GM19463 (cell line): ENCODE data around the gene ANO4.
A peak's percentile ranks its signal among the peaks of the same experiment; 100 is the strongest.
"Not testable (repeated sequence)": the region's sequence is repeated elsewhere in the genome, so short reads cannot be mapped to it uniquely, and the experiment has no call there.

ENCODE experiments used
- ATAC-seq: cut with Tn5 transposase; IDR thresholded peaks from one replicate; pipeline ENCODE4 v1.9.1; 2021; ENCODE audit warnings: mild to moderate bottlenecking, moderate library complexity; ENCODE audit not compliant: unreplicated experiment

ANO4 gene

DNA sequence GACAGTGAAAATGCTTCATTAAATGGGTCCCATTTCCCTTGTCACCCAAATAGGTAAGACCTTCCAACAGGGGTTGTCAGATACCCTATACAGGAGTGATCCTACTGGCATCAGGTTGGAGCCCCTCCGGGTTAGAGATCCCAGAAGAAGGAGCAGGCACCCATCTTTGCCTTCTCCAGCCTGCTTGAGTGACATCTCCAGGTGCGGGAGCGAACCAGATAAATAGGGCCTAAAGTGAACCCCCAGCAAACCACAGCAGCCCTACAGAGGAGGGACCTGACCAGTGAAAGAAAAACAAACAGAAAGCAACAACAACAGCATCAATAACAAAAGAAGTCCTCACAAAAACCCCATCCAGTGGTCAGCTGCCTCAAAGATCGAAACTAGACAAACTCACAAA is 233.2 kb downstream of the ANO4 start:
- ATAC-seq, result no peak

DNA sequence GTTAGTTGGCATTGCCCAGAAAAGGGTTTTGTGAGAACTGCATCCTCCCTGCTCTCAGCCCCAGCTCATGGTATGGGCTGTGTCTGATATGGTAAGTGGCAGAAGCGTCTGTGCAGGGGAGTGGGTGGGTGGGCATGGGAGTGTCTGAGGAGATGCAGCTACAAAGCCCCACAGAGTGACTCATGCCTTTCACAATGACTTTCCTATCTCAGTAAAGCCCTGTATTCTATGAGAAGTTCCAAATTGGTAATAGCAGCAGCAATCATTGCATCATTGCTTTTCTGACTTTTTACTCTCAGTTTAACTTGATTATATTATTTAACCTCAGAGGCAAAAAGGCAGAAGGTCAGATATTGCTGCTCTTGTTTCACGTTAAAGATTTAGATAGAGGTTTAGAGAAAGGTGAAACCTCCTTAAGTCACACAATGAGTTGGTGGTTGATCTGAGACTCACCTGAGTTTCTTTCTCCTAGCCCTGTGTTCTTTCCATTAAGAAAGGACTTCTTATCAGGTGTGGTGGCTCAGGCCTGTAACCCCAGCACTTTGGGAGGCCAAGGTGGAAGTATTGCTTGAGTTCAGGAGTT is 243.8 kb downstream of the ANO4 start:
- ATAC-seq, result peak; percentile 70

DNA sequence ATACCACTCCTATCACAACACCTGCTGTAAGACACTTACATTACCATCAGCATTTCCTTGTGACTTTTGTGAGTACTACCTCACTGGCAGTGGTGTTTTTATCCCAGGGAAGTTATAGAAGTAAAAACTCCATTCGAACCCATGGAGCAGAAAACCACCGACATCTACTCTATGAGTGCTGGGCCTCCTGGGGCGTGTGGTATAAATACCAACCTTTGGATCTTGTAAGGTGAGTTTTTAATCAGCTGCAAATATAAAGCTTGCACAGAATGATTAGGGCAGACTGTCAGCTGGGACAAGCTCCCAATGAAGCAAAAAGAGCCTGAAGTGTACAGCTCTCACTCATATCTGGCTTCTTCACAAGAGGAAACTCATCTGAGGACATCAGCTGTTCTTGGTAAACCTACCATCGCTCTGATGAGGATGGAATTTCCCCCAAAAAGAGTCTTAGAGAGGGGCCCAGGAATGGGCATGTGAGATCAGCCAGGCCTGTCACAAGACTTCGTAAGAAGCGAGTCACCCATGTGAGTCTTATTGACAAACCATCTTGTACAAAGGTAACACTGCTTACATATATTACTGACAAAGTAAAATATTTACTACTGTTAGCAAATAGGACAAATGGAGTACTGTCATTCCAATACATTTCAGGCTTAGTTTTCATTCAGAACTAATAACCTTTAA is 245.4 kb downstream of the ANO4 start:
- ATAC-seq, result no peak

- no peak for ATAC-seq
These were observed 246.4 kb downstream of the ANO4 start for GRCh38 chr12:101040936-101041335.

DNA sequence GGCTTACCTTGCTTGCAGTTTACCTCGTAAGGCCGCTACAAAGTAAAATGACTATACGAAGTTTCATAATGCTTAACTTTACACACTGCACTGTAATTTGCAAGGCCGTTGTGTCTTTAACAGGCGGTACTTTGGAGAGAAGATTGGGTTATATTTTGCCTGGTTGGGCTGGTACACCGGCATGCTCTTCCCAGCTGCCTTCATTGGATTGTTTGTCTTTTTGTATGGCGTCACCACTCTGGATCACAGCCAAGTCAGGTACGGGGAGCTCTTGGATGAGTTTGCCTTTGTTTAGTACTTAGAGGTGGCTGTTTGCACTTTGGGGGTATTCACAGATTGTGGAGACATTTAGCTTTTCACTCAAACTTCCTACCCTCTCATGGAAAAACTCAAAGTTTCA is 247.6 kb downstream of the ANO4 start:
- ATAC-seq, result no peak

- no peak for ATAC-seq
These were observed 250.0 kb downstream of the ANO4 start for GRCh38 chr12:101044512-101045059.

DNA sequence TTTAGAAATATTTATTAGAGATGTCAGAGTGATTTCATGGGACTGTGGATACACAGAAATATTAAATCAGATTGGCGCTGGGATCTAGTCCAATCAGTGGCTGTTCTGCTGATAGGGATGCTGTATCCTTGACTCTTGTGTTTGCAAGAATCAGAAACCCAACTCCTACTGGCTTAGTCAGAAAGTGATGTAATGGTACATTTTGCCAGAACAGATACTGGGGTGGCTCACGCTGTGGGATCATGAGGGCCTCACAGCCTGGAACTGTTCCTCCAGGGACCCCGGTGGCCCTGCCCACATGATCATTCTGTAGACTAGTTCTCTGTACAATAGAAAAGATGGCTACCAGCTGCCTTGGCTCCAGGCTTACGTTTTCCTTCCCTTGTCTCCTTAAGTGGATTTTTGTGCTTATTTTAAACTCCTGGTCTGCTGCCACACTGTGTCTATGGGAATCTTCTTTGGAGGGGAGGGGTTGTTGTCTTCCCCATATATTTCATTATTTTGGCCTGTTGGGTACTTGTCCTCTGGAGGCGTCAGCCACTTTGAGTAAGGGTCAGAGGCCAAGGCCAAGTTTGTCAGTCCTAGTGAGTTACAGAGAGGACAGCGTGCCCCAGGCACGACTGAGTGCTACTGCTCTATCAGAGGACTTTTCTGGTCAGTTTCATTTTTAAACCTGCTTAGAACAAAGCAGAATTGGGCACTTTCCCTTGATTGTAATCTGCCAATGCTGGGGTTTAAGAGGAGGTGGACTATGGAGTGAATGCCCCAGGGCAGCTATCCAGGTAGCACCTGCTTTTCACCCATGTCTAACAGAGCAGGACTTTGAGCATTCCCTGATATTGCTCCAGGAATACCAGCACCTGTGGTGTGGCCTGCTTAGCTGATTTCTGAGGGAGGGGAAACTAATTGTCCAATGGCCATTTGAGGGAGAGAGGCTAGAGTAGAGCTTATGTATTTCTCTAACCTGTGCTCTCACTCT is 251.2 kb downstream of the ANO4 start:
- ATAC-seq, result no peak

- ATAC-seq, result no peak
These were observed 253.1 kb downstream of the ANO4 start for GRCh38 chr12:101047652-101048051.

- ATAC-seq, result no peak
These were observed 256.1 kb downstream of the ANO4 start for GRCh38 chr12:101050631-101051030.

DNA sequence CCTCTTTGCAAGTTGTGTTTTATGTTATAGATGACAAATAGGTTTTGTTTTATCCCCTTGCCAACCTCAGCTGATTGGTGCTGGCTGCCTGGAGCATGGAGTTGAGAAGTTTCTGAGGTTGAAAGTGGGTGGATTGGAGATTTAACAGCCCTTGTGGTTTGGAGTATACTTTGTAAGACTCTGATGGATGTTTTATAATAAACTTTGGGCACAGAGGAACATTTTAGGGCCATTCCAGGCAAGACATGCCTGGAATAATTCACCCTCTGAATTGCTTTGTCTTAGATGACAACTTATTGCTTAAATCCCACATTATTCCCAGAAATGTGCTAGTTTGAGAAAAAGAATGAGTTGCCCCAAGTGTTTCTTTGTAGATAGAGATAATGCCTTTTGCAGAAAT is 256.6 kb downstream of the ANO4 start:
- no peak for ATAC-seq

DNA sequence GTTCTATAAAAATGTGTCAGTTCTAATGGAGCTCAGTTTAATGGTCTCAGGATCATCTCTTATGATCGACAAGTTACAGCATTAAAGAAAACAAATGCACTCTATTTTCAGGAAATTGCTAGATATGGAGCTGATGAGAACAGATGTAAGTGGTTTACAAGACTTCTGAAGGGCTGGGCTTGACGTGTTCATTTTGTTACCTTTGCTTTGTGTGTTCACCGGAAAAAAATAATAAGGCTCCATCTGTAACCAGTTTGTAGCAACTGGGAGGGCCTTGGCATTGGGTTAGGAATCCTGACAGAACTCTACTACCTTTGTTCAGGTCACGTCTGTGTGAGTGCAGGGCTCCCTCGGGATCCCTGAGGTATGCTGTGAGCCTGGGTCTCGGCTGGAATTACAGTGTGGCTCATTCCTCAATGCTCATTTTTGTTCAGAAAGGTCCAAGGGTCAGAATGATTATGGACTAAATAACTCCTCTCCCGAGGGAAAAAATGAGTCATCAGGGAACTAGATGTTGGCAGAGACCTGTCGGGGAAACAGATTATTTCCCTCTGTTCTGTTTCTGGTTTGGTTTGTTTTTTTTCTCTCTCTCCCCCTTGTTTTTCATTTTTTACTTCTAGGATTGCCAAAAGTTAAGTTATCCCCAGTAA is 257.4 kb downstream of the ANO4 start:
- no peak for ATAC-seq

DNA sequence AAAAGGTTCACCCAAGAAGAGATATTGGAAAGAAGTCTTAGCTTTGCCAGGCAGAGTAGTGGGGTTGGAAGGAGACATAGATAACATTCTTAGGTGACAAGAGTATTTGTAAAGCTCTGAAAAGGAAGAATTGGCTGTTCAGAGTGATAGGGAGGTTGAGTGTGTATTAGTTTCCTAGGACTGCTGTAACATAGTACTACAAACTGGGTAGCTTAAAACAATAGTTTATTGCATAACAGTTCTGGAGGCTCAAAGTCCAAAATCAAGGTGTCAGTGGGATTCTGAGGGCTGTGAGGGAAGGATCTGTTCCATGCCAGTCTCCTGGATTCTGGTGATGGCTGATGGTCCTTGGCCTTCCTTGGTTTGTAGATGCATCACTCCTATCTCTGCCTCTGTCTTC is 258.6 kb downstream of the ANO4 start:
- ATAC-seq, result no peak

DNA sequence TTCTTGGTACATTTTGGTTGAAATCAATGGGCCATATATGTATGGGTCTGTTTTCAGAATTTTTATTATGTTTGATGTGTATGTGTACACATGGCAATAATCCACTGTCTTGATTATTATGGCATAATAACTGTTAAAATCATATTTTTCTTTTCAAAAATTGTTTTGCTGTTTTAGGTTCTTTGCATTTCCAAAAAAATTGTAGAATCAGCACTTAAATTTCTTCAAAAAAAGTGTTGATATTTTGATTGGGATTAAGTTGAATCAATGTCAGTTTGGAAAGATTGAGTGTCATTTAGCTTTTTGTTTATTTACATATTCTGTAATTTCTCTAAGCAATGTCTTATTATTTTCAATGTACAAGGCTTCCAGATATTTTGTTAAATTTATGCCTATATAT is 261.4 kb downstream of the ANO4 start:
- no peak for ATAC-seq

DNA sequence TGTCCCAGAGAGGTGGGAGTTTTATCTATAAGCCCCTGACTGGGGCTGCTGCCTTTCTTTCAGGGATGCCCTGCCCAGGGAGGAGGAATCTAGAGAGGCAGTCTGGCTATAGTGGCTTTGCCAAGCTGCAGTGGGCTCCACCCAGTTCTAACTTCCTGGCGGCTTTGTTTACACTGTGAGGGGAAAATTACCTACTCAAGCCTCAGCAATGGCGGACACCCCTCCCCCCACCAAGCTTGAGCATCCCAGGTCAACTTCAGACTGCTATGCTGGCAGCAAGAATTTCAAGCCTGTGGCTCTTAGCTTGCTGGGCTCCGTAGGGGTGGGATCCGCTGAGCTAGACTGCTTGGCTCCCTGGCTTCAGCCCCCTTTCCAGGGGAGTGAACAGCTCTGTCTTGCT is 267.9 kb downstream of the ANO4 start:
- not testable (repeated sequence) for ATAC-seq

DNA sequence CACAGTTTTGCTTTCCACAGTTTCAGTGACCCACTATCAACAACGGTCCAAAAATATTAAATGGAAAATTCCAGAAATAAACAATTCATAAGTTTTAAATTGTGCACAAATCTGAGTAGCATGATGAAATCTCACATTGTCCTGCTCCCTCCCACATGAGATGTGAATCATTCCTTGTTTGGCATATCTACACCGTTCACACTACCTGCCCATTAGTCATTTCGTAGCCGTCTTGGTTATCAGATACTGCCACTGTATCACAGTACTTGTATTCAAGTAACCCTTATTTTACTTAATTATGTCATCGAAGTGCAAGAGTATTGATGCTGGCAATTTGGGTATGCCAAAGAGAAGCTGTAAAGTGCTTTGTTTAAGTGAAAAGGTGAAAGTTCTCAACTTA is 270.1 kb downstream of the ANO4 start:
- no peak for ATAC-seq

GRCh38 chr12:101066489-101066888 is 271.9 kb downstream of the ANO4 start:
- no peak for ATAC-seq

DNA sequence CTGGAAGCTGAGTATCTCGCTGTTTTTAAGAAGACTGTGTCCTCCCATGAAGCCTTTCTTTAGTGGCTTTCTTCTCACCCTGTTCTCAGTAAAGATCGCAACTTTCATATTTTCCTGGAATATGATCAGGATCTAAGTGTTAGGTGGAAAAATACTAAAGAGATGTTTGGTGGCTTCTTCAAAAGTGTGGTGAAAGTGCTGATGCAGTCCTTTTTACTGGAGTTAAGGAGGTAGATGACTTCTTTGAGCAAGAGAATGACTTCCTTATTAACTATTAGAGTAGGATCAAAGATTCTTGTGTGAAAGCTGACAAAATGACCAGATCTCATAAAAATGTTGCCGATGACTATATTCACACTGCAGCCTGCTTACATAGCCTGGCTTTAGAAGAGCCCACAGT is 273.8 kb downstream of the ANO4 start:
- ATAC-seq, result no peak

- no peak for ATAC-seq
These were observed 274.3 kb downstream of the ANO4 start for GRCh38 chr12:101068836-101069235.

GRCh38 chr12:101074940-101075680 is 280.5 kb downstream of the ANO4 start:
- ATAC-seq, result no peak

- ATAC-seq, result no peak
These were observed 282.3 kb downstream of the ANO4 start for GRCh38 chr12:101076921-101077320.
